Left forelimb (tissue), 1 donor: ENCODE data around the gene SIL1.
"Not testable (repeated sequence)": the region's sequence is repeated elsewhere in the genome, so short reads cannot be mapped to it uniquely, and the experiment has no call there.

Experiments
- DNase-seq: peaks from one replicate; pipeline ENCODE4 v3.0.0-alpha.2; 2018; ENCODE audit warnings: low spot score

Gene SIL1

DNA sequence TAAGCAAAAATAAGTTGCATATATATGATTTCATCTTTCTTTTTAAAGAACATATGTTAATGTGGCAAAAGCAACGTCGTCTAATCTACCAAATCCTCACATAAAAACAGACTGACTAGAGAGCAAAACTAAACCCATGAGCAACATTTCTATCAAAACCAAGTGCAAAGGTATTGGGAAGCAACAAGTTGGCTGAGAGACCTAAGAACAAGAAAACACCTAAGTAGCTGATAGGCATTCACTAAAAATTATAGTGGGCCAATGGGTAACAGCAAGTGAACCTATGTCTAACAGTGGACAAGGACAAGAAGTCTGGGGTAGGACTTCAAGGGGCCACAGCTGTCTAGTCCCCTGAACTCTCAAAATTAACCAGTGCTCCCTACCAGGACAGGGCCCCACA, 130.1 kb downstream of the SIL1 start:
- no peak for DNase-seq

DNA sequence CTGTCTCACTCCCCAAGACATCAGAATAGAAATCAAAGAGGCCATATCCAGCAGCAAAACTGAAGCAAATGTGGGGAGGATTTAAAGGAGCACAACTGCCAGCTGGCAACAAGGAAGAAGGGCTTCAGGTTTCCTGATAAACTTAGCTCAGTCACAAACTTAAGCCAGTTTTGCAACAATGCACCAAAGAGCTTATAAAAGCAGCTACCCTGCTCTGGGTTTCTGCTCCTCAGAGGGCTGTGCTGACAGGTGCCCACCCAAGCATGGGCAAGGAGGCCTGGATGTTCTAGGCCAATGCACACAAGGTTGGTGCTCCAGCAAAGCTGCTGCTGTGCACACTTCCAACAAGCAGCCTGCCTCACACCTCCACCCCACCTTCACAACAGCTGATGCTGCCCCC, 132.9 kb downstream of the SIL1 start:
- DNase-seq = no peak

- DNase-seq = no peak
Measured at GRCh38 chr5:139064613-139065012, 133.6 kb downstream of the SIL1 start.

- no peak for DNase-seq
Measured at GRCh38 chr5:139063664-139064054, 134.5 kb downstream of the SIL1 start.

DNA sequence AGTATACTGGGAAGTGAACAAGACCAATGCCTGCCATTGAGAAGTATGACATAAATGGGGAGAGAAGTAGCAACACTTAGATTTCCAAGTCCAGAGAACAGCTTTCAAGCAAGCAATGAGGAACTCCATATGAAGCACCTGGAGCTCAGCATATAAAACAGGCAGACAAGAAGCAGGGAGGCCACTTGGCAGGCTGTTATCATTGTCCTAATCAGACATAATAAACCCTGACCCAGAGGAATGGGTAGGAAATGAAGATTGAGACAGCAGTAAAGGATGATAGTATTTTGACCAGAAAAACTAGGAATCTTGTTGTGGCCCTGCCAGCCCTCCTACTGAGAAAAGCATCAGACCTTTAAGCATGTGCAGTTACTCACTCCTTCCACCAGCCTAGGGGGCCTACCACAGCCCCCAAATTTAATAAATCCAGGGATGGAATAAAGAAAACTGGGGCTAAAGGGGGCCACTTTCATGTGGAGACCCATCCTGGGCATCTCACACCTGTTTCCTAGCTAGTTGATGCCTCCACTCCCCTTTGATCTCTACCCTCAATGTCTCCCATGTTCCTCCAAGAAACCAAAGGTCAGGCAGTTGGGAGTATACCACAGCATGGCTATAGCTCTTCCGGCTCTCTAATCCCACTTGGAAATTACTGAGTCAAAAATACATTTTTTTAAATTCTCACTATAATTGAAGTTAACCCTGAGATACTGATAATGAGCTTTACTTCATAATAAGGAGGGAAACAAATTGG, 135.1 kb downstream of the SIL1 start:
- DNase-seq = no peak

DNA sequence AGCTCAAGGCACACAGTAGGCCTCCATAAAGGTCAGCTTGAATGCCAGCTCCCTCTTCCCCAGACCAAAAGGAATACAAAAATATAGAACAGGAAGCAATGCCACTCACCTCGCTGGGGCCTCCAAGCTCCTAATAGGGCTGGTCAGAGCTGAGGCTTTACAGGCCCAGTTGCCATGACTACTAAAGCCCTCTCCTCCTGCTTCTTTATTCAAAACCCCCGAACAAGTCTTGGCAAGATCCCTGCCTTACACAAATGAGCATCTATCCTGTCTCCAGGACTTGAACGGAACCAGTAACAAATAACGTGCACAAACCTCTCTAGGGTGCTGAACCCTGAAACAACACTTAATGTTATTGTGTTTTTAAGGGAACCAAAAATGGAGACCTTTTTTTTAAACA, 136.3 kb downstream of the SIL1 start:
- no peak for DNase-seq

DNA sequence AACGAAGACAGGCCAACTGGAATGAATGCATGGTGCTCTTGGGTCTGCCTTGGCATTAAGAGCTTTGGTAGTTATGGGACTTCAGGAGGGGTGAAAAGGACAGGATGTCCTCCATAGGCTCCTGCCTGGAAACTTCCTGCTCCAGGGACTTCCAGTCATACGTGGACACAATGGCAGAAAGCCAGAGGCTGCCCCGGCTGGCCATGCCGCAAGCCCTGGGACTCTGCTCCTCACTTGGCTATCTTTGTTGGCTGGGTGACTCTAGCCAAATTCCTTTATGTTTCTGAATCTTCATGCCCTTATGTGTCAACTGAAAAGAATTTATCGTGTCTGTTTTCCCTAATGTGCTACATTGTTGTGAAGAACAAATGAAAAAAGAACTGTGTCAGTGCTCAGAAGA, 136.9 kb downstream of the SIL1 start:
- DNase-seq = no peak

GRCh38 chr5:139058121-139058520, 140.0 kb downstream of the SIL1 start:
- DNase-seq = no peak

DNA sequence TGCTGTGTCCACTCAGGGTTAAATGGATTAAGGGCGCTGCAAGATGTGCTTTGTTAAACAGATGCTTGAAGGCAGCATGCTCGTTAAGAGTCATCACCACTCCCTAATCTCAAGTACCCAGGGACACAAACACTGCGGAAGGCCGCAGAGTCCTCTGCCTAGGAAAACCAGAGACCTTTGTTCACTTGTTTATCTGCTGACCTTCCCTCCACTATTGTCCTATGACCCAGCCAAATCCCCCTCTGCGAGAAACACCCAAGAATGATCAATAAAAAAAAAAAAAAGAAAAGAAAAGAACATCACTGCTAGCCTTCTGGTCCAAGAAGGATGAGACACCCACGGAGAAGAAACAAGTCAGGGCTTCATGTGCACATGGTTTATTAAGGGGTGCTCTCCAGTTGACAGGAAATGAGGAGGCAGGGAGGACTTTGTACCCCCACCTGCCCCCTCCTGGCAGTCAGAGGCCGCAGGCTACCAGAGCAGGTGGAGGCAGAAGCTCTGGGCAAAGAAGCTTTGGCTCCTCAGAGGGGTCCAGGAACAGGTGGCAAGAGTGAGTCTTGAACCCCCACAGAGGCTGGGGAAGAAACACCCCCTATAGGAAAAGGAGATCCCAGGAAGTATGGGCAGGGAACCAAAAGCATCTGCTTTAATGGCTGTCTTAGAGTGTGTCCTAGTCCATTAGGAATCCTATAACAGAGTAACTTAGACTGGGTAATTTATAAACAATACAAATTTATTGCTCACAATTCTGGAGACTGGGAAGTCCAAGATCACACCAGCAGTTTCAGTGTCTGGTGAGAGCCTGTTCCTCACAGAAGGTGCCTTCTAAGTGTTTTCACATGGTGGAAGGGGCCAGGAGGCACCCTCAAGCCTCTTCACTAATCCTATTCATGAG, 140.9 kb downstream of the SIL1 start:
- not testable (repeated sequence) for DNase-seq

- no peak for DNase-seq
Measured at GRCh38 chr5:139052975-139053374, 145.2 kb downstream of the SIL1 start.

GRCh38 chr5:139051392-139051791, 146.8 kb downstream of the SIL1 start:
- no peak for DNase-seq

DNA sequence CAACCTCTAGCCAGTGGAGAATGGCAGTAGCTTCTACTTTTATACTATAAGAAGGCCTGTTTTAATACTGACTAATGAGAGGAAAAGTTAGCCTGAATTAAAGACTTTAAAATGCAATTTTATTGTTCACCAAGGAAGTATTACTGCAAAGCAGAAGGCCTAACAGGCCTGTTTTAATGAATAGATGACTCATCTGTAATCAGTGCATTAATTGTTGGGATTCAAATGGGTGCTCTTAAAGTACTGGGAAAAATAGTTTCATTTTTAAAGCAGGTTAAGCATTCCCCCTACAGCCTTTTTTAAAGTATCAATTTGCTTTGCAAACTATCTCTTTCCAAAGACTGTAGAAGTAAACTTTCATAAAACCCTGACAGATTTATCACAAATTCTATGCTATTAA, 147.7 kb downstream of the SIL1 start:
- DNase-seq = no peak

DNA sequence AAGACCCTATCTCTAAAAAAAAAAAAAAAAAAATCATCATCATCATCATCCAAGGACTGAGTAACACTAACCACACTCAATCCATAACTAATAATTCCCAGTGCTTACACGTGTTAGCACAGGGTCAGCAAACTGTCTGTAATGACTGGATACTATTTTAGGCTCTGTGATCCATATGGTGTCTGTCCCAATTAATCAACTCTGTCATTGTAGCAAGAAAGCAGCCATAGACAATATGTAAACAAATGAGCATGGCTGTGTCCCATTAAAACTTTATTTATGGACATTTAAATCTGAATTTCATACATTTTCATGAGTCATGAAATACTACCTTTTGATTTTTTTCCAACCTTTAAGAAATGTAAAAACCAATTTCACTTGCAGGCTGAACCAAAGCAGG, 148.4 kb downstream of the SIL1 start:
- no peak for DNase-seq

DNA sequence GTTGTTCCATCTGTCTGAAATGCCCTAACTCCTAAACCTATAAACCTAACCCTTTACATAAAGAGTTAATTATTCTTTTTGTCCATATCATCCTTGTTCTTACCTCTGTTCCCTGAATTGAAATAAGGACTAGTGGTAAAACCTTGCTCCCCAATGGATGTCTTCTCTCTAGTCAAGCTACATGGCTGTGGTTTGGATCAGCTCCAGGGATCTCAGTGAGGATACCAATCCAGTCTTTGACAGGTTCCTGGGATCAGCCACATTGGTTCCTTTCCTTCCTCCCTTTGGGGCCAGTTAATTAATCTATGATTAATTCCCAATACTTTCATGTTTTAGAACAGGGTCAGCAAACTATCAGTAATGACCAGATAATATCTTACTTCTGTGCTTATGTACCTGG, 151.6 kb downstream of the SIL1 start:
- no peak for DNase-seq

GRCh38 chr5:139043157-139043905, 154.8 kb downstream of the SIL1 start:
- no peak for DNase-seq

DNA sequence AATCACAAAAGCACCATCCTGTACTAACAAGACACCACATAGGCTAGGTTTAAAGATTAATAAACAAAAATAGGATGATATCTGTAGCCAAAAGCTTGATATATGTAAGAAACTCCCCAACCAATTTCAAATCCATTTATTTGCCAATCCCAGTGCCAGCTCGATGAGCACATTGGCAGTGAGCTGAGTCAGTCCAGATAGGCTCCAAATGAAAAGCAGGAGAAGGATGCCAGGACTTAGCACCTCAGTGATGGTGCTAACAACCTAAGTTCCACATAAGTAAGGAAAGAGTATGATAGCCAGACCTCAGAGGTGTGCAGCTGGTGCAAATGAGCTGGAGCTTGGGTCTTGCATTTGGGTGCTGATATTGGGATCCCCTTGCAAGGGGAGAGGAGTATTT, 158.1 kb downstream of the SIL1 start:
- no peak for DNase-seq

DNA sequence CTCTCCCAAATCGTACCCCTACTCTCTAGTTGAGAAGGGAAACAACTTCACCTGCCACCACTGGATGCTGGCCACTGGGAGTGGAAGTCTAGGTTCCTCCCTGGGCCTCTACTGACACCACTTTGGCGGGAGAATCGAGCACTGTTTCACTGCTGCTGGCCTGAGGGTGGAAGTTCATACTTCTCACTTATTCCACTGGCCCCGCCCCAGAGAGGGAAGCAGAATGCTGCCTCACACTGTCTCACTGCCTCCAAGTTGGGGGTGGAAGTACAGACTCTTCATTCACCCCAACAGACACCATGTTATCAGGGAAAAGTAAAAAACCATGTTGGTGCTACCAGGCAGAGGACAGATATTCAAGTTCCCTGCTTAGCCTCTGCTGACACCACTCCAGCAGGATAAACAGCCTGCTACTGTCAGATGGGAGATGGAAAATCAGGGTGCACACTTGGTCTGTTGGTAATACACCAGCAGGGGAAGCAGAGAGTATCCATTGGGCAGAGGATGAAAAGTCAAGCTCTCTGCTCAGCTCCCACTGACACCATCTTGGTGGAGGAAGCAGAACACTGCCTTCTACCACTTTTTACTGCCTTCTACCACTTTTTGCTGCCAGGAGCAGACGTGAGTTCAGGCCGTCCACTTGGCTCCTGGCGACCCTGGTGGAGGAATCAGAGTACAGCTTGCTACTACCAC, 159.4 kb downstream of the SIL1 start:
- no peak for DNase-seq

GRCh38 chr5:139037732-139038131, 160.4 kb downstream of the SIL1 start:
- no peak for DNase-seq

DNA sequence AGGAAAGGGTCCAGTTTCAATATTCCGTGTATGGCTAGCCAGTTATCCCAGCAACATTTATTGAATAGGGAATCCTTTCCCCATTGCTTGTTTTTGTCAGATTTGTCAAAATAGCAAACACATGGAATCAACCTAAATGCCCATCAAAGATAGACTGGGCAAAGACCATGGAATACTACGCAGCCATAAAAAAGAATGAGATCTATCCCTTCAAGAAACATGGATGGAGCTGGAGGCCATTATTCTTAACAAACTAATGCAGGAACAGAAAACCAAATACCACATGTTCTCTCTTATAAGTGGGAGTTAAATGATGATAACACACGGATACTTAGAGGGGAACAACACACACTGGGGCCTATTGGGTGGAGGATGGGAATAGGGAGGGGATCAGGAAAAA, 161.8 kb downstream of the SIL1 start:
- not testable (repeated sequence) for DNase-seq

- DNase-seq = no peak
Measured at GRCh38 chr5:139027150-139027549, 171.0 kb downstream of the SIL1 start.

DNA sequence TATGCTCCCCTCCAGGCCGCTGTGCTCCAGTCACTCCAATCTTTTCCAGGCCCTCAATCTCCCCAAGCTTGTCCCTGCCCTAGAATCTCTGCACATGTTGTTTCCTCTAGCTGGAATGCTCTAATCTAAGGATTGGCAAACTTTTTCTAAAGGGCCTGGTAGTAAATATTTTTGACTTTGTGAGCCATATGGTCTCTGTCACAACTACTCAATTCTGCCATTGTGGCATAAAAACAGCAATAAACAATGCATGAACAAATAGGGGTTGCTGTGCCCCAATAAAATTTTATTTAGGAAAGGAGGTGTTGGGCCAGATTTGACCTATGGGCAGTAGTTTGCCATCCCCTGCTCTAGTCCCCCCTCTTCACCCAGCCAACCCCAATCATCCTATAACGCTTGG, 172.5 kb downstream of the SIL1 start:
- no peak for DNase-seq

GRCh38 chr5:139023286-139023685, 174.9 kb downstream of the SIL1 start:
- no peak for DNase-seq
